Erythroblast (primary cell): ENCODE results near the gene KCTD14.

ENCODE experiments used
- GATA1 ChIP-seq: IDR thresholded peaks from 2 replicates; pipeline ENCODE4 v1.6.1; 2011; ENCODE audit warnings: low read depth, mild to moderate bottlenecking, control low read depth, low read length, moderate library complexity
- POLR2A ChIP-seq: IDR thresholded peaks from 2 replicates; pipeline ENCODE4 v1.6.1; 2011; ENCODE audit warnings: mild to moderate bottlenecking, low read length

DNA sequence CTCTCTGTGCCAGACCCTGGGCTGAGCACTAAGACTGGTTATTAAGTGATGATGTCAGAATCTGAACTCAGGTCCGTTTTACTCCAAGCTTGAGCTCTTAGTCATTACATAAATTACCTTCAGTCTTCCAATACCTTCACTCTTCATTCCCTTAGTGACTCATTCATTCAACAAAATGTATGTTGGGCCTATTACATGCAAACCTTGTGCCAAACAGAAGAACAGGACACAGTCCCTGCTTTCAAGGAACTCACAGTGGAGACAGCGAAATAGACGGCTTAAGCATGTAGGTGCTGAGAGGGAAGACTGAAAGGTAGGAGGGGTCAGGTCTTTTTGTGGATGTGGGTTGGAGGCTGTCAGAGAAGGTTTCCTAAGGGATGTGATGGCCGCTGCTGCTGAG lies 3.3 kb downstream of the KCTD14 start:
- no peak for TF ChIP-seq POLR2A
- no peak for TF ChIP-seq GATA1
